Measurements from ENCODE around the gene WDR45. TPM values are rescaled to one million over a fixed set of nuclear protein-coding genes. Genes with fewer than 3 reads are reported as not detected.

The WDR45 gene
- total RNA-seq, 1 experiment from 2014 or later = 31.8 TPM

- H3K27me3 ChIP-seq (replicated peaks; ENCODE audit: insufficient read depth, low read depth, low read length, poor library complexity) = no peaks in the 10 kb centered on the region
- no peak overlapping the region for H3K4me3 ChIP-seq (ENCODE audit: low read depth, low read length, poor library complexity, severe bottlenecking)
- H3K36me3 ChIP-seq (ENCODE audit: insufficient read depth, low read length, poor library complexity, severe bottlenecking) = no peaks in the 10 kb centered on the region
- intact Hi-C loops (cut with micrococcal nuclease; ENCODE audit: unreplicated experiment) = no loop called here
- no peaks in the 10 kb centered on the region for H3K4me1 ChIP-seq (ENCODE audit: insufficient read depth, low read length, poor library complexity, severe bottlenecking)
- no TSS peak for BruUV-seq (replicated peaks)
- no peaks in the 10 kb centered on the region for H3K9me3 ChIP-seq (ENCODE audit: low read depth, low read length, poor library complexity, severe bottlenecking)
- ChIA-PET CTCF (interaction anchor here (0.5 kb wide), 1 partner anchor 26 kb away, joined by 5 read pairs; no protein-coding TSS in a partner anchor), POLR2A (ENCODE audit: low non-redundant PET) (no interaction called here)
- DNase-seq (ENCODE audit: low spot score) = no peak
- H3K27ac ChIP-seq (ENCODE audit: low read depth, low read length, poor library complexity, severe bottlenecking) = no peak overlapping the region
- no peak for TF ChIP-seq CTCF (conservative IDR thresholded peaks at IDR 0.05; ENCODE audit: low read depth, low read length)
- TF ChIP-seq EZH2 (IDR thresholded peaks at IDR 0.05; ENCODE audit: borderline replicate concordance, low read depth, low read length, poor library complexity, severe bottlenecking) = no peak
These were observed 26.6 kb upstream of the WDR45 start for GRCh38 chrX:49106296-49106695.

- intact Hi-C loops (cut with micrococcal nuclease; ENCODE audit: unreplicated experiment) = no loop called here
- H3K27me3 ChIP-seq (replicated peaks; ENCODE audit: insufficient read depth, low read depth, low read length, poor library complexity) = no peaks in the 10 kb centered on the region
- no peak overlapping the region for H3K27ac ChIP-seq (ENCODE audit: low read depth, low read length, poor library complexity, severe bottlenecking)
- no peak for DNase-seq (ENCODE audit: low spot score)
- no peaks in the 10 kb centered on the region for H3K4me1 ChIP-seq (ENCODE audit: insufficient read depth, low read length, poor library complexity, severe bottlenecking)
- no TSS peak for BruUV-seq (replicated peaks)
- ChIA-PET POLR2A (ENCODE audit: low non-redundant PET) (no interaction called here), CTCF (interaction anchor here (0.7 kb wide), 1 partner anchor 206 kb away, joined by 3 read pairs; the partner anchor contains the start of gene TIMM17B)
- no peak for TF ChIP-seq CTCF (conservative IDR thresholded peaks at IDR 0.05; ENCODE audit: low read depth, low read length)
- no peak for TF ChIP-seq EZH2 (IDR thresholded peaks at IDR 0.05; ENCODE audit: borderline replicate concordance, low read depth, low read length, poor library complexity, severe bottlenecking)
- H3K4me3 ChIP-seq (ENCODE audit: low read depth, low read length, poor library complexity, severe bottlenecking) = no peak overlapping the region
- H3K9me3 ChIP-seq (ENCODE audit: low read depth, low read length, poor library complexity, severe bottlenecking) = no peaks in the 10 kb centered on the region
- H3K36me3 ChIP-seq (ENCODE audit: insufficient read depth, low read length, poor library complexity, severe bottlenecking) = no peaks in the 10 kb centered on the region
These were observed 23.9 kb upstream of the WDR45 start for GRCh38 chrX:49103637-49104036.

- DNase-seq (ENCODE audit: low spot score) = no peak
- no peak overlapping the region for H3K4me3 ChIP-seq (ENCODE audit: low read depth, low read length, poor library complexity, severe bottlenecking)
- ChIA-PET POLR2A (ENCODE audit: low non-redundant PET) (no interaction called here), CTCF (no interaction called here)
- no peaks in the 10 kb centered on the region for H3K27me3 ChIP-seq (replicated peaks; ENCODE audit: insufficient read depth, low read depth, low read length, poor library complexity)
- TF ChIP-seq EZH2 (IDR thresholded peaks at IDR 0.05; ENCODE audit: borderline replicate concordance, low read depth, low read length, poor library complexity, severe bottlenecking) = no peak
- no peak for TF ChIP-seq CTCF (conservative IDR thresholded peaks at IDR 0.05; ENCODE audit: low read depth, low read length)
- no peak overlapping the region for H3K27ac ChIP-seq (ENCODE audit: low read depth, low read length, poor library complexity, severe bottlenecking)
- H3K9me3 ChIP-seq (ENCODE audit: low read depth, low read length, poor library complexity, severe bottlenecking) = no peaks in the 10 kb centered on the region
- no TSS peak for BruUV-seq (replicated peaks)
- no peaks in the 10 kb centered on the region for H3K4me1 ChIP-seq (ENCODE audit: insufficient read depth, low read length, poor library complexity, severe bottlenecking)
- intact Hi-C loops (cut with micrococcal nuclease; ENCODE audit: unreplicated experiment) = no loop called here
- no peaks in the 10 kb centered on the region for H3K36me3 ChIP-seq (ENCODE audit: insufficient read depth, low read length, poor library complexity, severe bottlenecking)
These were observed 22.5 kb upstream of the WDR45 start for GRCh38 chrX:49102190-49102589.
